Measurements from ENCODE around the gene C2.
"Not testable (repeated sequence)": the region's sequence is repeated elsewhere in the genome, so short reads cannot be mapped to it uniquely, and the experiment has no call there.

DNA sequence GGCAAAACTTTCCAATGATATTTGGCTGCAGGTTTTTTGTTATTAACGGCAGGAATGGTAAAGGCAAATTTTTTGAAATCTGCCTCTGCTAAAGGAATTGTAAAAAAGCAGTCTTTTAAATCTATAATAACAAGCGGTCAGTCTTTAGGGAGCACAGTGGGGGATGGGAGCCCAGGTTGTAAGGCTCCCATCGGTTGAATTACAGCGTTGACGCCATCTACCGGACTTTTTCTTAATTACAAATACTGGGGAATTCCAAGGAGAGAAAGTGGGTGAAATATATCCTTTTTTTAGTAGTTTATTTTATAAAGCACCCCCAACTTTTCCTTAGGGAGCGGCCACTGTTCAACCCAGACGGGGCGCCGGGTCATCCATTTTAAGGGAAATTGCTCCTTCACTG, 61.8 kb downstream of the C2 start:
- TF ChIP-seq, protein P1, sequence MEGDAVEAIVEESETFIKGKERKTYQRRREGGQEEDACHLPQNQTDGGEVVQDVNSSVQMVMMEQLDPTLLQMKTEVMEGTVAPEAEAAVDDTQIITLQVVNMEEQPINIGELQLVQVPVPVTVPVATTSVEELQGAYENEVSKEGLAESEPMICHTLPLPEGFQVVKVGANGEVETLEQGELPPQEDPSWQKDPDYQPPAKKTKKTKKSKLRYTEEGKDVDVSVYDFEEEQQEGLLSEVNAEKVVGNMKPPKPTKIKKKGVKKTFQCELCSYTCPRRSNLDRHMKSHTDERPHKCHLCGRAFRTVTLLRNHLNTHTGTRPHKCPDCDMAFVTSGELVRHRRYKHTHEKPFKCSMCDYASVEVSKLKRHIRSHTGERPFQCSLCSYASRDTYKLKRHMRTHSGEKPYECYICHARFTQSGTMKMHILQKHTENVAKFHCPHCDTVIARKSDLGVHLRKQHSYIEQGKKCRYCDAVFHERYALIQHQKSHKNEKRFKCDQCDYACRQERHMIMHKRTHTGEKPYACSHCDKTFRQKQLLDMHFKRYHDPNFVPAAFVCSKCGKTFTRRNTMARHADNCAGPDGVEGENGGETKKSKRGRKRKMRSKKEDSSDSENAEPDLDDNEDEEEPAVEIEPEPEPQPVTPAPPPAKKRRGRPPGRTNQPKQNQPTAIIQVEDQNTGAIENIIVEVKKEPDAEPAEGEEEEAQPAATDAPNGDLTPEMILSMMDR (IDR thresholded peaks at IDR 0.05), result not testable (repeated sequence)
- TF ChIP-seq EZH2 (IDR thresholded peaks at IDR 0.05; ENCODE audit: borderline replicate concordance, insufficient read depth, low read depth, low read length, poor library complexity, severe bottlenecking), result not testable (repeated sequence)

Measured in B cell (primary cell).